Measurements from ENCODE around the gene NVL. TPM values are rescaled to one million over a fixed set of nuclear protein-coding genes. Genes with fewer than 3 reads are reported as not detected.

The NVL gene
- total and polyA plus RNA-seq, 10 of the 15 experiments (the other 5 are each of a cell fraction or from before 2014, with no cell fraction given) = 20.3 to 49.6 (median 35.2) TPM

DNA sequence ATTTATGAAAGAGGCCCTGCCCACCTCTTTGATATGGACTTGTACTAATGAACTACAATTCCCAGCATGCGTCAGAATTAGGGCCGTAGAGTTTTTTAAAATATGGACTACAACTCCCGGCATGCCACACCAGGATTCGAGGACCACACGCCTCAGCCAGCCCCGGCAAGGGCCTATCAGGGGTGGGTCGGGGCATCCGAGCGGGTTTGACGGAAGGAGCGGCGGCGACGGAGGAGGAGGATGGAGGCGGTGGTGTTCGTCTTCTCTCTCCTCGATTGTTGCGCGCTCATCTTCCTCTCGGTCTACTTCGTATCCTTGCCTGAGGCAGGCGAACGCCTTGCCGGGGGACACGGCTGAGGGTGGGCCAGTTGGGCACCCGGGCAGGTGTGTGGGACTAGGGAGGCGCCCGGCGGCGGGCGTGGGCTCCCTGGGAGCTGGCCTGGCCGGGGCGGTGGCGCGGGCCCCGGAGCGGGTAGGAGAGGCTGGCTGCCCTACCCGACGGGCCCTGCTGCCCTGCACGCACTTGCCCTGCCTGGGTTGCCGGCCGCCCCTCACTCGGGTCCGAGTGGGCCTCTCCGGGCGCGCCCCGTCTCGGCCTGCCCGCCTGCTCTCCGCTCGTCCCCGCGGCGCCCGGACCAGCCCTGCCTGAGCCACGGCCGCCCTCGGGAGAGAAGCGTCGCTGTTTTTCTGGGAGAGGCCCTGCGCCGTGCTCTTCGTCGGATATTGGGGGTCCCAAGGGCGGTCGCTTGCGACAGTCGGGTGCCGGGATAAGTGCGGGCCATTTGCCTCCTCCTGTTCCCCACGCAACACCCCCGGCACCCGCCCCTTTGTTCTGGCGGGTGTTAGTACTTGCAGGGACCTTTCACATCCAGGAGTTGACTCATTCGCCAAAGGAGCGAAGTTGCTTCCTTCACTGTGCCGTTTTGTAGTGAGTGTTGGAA is 27.0 kb upstream of the NVL start, which contains the start of gene CNIH4 (continued):
- TF ChIP-seq ZNF592 (IDR thresholded peaks at IDR 0.05) (no peak), EP300 (IDR thresholded peaks at IDR 0.05; ENCODE audit: borderline replicate concordance in 1 of 2, control insufficient read depth in 1 of 2, low read depth in 2 of 2, low read length in 2 of 2) (no peak), SMARCA5 (IDR thresholded peaks at IDR 0.05) (0 out of 2 replicates have a peak, but pooled peaks have one; percentile 44), ZNF274 (IDR thresholded peaks at IDR 0.05; ENCODE audit: insufficient read depth, insufficient read length) (no peak), SIN3A (IDR thresholded peaks at IDR 0.05; ENCODE audit: low read depth, low read length) (peak; percentile 37; the same call in 1 of the 2 replicates), SMAD5 (IDR thresholded peaks at IDR 0.05; ENCODE audit: low read depth) (peak; percentile 71), MEF2A (IDR thresholded peaks at IDR 0.05; ENCODE audit: insufficient read depth, low read depth, low read length) (no peak), ZNF24 (IDR thresholded peaks at IDR 0.05) (0 out of 2 replicates have a peak, but pooled peaks have one; percentile 24), SIX5 (IDR thresholded peaks at IDR 0.05; ENCODE audit: low read depth, low read length, severe bottlenecking) (peak; percentile 98), ZZZ3 (IDR thresholded peaks at IDR 0.05; ENCODE audit: control insufficient read depth, insufficient read length, low read depth) (no peak), POU2F2 (IDR thresholded peaks at IDR 0.05; ENCODE audit: borderline replicate concordance, low read depth, low read length) (0 out of 3 replicates have a peak, but pooled peaks have one; percentile 34), USF2 (IDR thresholded peaks at IDR 0.05; ENCODE audit: borderline replicate concordance, low read depth, low read length) (no peak), HCFC1 (IDR thresholded peaks at IDR 0.05; ENCODE audit: low read length) (peak; percentile 97), TAF1 (IDR thresholded peaks at IDR 0.05; ENCODE audit: borderline replicate concordance, low read depth, low read length) (no peak), HDGF (IDR thresholded peaks at IDR 0.05) (no peak), FOXM1 (IDR thresholded peaks at IDR 0.05; ENCODE audit: low read depth, low read length) (0 out of 2 replicates have a peak, but pooled peaks have one; percentile 72), ZNF207 (IDR thresholded peaks at IDR 0.05; ENCODE audit: borderline replicate concordance) (no peak), SUZ12 (IDR thresholded peaks at IDR 0.05; ENCODE audit: unreplicated experiment) (no peak), MTA2 (IDR thresholded peaks at IDR 0.05; ENCODE audit: low read depth) (no peak), TCF12 (IDR thresholded peaks at IDR 0.05; ENCODE audit: low read depth, low read length) (no peak), KLF5 (IDR thresholded peaks at IDR 0.05; ENCODE audit: partially characterized antibody) (no peak), MYB (IDR thresholded peaks at IDR 0.05; ENCODE audit: borderline replicate concordance, low read depth, low read length) (no peak)
- TF ChIP-seq, protein P1, sequence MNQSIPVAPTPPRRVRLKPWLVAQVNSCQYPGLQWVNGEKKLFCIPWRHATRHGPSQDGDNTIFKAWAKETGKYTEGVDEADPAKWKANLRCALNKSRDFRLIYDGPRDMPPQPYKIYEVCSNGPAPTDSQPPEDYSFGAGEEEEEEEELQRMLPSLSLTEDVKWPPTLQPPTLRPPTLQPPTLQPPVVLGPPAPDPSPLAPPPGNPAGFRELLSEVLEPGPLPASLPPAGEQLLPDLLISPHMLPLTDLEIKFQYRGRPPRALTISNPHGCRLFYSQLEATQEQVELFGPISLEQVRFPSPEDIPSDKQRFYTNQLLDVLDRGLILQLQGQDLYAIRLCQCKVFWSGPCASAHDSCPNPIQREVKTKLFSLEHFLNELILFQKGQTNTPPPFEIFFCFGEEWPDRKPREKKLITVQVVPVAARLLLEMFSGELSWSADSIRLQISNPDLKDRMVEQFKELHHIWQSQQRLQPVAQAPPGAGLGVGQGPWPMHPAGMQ (IDR thresholded peaks at IDR 0.05; ENCODE audit: borderline replicate concordance) = no peak
